EH (cell line): Measurements from ENCODE around the gene RFX2.
"Not testable (repeated sequence)": the region's sequence is repeated elsewhere in the genome, so short reads cannot be mapped to it uniquely, and the experiment has no call there.

Source experiments
- DNase-seq: peaks from one replicate; pipeline ENCODE4 v3.0.0-alpha.2; 2015; ENCODE audit warnings: low read depth

The RFX2 gene

DNA sequence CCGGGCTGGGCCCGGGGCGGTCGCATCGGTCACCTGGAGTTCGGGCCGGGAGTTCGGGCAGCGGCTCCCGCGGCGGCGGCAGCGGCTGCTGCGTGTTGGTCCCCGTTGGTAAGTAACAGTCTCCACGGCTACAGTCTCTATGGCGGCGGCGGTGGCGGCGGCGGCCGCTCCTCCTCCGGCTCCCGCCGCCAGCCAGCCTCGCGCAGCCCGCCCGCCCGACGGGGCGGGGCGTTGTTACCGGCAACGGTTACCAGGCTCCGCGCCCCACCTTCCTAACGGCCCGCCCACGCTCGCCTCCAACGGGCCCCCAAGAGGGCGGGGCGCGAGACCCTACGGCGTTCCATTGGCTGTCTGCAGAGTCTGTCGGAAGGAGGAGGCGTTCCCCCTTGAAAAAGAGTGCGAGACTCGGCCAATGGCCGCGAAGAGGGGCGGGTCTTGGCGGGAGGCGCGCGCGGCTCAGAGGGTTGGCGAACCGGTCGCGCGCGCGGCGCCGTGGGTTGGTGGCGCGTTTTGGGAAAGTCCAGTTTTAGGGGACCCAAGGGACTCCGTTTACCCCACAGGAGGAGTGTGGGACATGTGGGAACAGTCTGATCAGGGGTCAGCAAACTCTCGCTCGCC is at the start of gene RFX2:
Gene RFX2, minus strand, starts transcription at position 141 of the 618 bp plus-strand sequence. CDS start 63,004 bp downstream, outside the sequence.
- DNase-seq = peak; percentile 98

DNA sequence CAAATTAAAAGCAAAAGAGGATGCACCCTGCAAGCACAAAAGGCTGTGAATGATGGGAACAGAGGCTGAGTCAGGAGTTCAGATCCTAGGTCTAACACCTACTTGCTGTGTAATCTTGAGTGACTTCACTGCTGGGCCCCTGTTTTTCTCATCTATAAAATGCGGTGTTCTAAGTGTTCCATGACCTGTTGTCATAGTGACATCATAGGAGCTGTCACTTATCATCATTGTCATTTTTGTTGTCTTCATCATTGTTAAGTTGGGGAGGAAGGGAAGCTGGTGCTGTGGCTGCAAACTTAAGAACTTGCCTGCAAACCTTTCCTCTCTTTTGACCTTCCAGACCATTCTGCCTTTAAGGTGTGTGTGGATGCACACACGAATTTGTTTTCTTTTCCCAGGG is 45.7 kb upstream of the RFX2 start:
- no peak for DNase-seq

DNA sequence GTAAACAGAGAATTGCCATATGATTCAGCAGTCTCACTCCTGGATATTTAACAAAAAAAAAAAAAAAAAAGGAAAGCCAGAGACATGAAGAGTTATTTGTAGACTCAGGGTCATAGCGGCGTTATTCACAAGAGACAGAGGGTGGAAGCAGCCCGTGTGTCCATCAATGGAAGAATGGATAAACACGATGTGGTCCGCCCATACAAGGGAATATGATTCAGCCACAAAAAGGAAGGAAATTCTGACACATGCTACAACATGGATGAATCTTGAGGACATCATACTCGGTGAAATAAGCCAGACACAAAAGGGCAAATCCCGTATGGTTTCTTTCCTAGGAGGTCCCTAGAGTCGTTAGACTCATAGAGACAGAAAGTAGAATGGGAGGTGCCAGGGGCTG is 40.0 kb upstream of the RFX2 start:
- no peak for DNase-seq

DNA sequence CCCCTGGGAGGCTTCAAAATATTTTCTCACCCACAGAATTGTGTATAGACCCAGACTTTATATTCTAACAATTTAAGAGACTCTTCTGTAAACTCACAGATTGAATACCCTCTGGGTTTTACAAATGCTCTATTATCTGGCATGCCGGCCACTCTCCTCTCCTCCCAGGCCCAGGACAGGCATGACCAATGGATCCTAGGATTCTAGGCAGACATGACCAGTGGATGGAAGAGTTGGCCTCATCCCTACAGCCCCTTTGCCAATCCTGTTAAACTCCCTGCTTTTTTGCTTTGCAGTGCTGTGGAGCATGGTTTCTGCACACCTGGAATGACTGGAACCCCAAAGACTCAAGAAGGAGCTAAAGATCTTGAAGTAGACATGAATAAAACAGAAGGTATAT is 30.9 kb upstream of the RFX2 start:
- DNase-seq = no peak

DNA sequence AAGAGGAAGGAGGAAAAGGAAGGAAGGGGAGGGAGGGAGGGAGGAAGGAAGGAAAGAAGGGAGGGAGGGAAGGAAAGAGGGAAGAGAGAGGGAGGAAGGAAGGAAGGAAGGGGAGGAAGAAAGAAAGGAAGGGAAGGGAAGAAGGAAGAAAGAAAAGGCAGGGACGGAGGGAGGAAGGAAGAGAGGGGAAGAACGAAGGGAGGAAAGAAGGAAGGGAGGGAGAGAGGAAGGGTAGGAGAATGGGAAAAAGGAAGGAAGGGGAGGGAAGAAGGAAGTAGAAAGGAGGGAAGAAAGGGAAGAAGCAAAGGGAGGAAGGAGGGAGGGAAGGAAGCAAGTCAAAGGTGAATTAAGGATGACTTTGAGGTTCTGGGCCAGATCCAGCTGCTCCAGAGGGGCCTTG is 28.2 kb upstream of the RFX2 start:
- DNase-seq = no peak

DNA sequence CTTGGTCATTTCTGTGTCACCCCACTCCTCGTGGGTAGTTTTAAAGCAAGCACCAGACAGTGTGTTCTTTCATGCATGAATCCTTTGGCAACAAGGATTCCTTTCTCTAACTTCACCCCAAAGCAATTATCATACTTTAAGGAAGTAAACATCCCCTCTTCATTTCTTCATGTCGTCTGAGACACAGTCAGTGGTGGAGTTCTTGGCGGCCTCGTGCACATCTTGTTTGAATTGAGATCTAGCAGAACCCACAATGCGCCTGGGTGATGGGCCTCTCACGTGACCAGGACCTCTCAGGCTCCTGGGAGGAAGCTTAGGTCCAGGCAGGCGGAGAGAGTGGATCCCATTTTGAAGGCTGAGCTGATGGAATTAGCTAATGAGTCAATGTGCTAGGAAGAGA is 27.8 kb upstream of the RFX2 start:
- DNase-seq = peak; percentile 35

DNA sequence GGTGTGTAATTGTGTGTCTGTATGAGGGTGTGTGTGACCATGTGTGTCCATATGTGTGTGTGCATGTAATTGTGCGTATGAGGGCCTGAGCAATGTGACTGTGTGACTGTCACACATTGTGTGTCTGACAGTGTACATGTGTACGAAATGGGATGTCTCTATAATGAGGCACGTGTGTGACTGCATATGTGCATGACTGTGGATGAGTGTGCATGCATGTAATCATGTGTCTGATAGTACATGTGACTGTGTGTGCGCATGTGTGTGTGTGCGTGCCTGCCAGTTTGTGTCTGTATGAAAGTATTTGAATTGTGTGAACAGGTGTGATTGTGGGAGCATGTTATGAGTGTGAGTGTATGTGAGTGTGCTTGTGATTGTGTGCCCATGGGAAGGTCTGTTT is 22.9 kb upstream of the RFX2 start:
- no peak for DNase-seq

DNA sequence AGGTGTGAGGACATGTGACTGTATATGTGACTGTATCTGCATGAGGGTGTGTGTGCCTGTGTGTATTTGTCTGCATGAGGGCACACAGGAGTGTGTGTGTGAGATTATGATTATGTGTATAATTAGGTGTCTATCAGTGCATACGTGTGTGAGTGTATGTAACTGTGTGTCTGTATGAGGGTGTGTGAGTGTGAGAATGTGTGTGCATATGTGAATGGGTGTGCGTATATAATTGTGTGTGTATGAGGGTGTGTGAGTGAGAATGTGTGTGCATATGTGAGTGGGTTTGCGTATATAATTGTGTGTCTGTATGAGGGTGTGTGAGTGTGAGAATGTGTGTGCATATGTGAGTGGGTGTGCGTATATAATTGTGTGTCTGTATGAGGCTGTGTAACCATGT is 22.2 kb upstream of the RFX2 start:
- no peak for DNase-seq

DNA sequence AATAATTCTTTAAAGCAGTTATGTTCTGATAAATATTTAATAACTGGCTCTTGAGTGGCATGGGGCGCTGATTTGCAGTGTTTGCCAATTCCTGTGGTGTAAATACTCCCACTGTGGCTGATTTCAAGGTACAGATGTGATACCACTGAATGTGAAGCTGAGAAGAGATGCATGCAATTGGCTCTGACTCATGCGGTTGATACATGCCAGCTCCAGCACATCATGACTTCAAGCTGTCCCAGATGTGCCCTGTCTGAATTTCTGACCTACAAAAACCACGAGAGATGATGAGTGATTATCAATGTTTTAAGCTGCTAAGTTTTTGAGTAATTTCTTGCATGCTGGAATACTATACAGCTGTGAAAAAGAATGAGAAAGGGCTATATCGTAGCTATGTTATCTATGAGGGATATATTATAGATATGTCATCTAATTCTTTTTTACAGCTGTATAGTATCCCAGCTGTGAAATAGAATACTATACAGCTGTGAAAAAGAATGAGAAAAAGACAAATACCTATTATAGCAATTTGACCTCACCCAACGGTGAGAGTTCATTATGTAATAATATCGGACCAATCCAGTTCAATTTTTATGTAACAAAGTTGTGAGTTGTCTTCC is 17.5 kb upstream of the RFX2 start:
- DNase-seq = no peak

DNA sequence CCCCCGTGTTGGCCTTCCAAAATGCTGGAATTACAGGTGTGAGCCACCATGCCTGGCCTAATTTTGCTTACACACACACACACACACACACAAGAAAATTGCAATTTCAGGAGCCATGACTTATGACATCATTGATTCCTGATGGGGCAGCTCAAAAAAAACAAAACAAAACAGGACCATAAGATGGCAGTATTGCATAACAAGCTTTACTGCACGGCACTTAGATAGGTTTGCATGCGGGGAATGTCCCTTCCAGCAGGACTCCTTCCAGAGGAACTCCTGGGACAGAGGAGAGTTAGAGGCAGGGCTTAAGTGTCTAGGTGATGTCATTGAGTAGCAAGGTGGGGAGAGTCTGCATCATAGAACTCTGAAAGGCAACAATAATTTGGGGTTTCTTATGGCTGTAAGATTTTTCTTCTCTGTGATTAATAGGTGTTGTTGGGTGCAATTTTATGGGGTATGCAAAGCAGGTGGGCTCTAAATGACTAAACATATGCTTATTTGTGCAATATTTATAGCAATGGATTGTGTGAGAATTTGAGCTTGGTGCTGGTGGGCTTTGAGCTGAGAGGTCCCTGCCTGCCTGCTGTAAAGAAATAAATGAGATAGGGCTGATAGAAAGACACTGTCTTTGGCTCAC is 16.2 kb upstream of the RFX2 start:
- DNase-seq = peak; percentile 73

DNA sequence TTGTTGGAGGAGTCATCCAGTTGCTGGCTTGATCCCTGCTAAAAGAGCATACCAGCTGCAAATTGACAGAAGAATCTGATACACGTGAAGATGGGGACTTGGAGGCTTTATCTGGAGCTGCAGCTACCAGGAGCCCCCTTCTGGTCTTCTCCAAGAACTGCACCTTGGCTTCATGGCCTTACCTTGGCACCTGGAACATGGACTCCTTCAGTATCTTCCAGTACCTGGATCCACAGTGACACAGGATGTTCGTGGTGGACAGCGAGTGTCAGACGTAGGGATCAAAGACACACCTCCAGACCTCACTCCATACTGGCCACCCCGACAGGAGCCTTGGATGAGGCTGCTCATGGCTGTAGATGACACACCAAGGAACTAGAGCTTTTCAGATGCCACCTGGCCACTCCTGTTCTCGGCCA is 15.3 kb upstream of the RFX2 start:
- DNase-seq = peak; percentile 83

DNA sequence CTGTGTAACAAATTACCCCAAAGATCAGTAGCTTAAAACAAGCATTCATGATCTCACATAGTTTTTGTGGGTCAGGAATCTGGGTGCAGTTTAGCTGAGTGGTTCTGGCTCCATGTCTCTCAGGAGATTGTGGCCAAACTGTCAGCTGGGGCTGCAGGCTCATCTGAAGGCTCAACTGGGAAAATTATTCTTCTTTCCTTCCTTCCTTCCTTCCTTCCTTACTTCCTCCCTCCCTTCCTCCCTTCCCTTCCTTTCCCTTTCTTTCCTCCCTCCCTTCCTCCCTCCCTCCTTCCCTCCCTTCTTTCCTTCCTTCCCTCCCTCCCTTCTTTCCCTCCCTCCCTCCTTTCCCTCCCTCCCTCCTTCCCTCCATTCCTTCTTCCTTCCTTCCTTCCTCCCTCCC is 8.7 kb upstream of the RFX2 start:
- no peak for DNase-seq

DNA sequence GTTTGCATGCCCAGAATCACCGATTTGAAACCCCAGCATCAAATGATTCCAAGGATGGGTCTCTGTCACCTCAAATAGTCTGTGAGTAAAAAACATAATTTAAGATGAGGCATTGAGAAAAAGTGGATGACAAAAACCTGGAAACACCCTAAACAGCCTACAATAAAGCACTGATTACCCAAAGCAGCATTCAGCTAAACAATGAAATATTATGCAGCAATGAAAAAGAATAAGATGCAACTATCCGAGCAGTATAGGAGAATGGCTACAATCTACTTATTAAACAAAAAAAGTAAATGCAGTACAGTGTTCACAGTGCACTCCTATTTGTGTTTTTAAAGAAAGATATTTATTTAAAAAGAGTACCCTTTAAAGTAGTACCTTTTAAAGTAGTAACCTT is 7.7 kb upstream of the RFX2 start:
- no peak for DNase-seq

DNA sequence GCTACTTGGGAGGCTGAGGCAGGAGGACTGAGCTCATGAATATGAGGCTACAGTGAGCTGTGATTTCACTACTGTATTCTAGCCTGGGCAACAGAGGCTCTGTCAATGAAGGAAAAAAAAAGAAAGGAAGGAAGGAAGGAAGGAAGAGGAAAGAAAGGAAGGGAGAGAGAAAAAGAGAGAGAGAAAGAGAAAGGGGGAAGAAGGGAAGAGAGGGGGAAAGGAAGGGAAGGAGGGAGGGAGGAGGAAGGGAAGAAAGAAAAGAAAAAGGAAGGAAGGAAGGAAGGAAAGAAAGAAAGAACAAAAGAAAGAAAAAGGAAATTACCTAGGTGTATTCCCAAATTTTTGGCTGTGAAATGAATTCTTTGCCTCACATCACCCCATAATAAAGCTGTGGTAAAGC is 7.2 kb upstream of the RFX2 start:
- DNase-seq = no peak

DNA sequence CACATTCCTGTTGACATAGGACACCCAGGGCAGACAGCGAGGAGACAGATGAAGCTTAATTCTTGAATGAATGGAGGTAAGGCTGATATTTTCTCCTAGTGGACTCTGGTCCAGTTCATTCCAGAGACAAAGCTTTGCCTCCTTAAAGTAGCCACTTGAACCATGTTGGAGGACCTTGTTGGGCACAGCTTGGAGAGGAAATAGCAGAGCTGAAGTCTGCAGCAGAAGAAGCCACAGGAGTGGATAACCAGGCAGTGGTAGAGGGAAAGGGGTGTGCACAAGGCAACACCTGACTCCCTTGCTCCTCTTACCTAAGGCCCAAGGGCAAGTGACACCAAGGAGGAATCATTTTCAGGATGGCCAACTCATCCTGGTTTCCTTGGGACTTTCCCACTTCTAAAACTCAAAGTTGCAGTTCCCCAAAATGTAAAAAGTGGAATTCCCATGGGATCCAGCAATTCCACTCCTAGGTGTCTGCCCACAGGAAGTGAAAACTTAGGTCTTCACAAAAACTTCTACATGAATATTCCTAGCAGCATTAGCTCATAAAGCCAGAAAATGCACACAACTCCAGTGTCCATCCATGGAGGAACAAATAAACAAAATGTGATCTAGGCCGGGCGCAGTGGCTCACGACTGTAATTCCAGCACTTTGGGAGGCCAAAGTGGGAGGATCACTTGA is 6.6 kb upstream of the RFX2 start:
- DNase-seq = no peak

DNA sequence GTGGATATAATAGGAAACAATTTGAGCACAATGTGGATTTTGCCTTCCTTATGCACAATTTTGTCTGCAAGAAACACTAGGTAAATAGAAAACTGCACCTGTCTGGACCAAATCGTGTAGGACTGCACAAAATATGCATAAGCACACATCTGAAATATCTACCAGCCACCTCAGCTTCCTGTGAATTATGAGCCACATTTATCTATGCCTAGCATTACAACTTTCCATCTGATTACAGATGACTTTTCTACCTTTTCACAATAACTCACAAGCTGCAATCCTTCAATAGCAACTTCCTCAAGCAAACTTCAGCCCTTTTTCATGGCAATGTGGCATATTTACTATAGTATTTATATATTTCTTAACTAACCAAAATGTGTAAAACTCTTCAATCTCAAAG is 5.7 kb upstream of the RFX2 start:
- no peak for DNase-seq

DNA sequence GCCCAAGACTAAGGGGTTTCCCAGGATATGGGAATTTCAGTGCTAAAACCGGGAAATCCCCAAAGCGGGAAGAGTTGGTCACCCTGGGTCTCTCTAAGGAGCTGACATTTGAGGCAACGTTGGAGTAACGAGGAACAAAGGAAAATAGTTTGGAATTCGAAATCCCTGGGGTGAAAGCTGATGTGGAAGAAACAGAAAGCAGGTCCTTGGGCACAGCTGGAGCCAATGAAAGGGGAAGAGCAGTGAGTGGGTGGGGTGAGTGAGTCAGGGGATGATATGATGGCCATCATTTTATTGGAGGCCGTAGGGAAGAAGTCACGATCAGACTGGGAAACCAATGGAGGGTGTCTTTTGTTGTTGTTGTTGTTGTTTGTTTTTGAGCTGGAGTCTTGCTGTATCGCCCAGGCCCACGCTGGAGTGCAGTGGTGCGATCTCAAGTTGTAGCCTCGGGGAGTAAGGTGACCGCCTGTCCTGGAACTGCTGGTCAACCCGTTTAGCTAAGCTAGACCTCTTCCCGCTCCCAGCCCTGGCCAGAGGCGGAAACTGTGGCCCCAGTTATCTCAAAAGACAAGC is 3.4 kb upstream of the RFX2 start:
- DNase-seq = no peak

DNA sequence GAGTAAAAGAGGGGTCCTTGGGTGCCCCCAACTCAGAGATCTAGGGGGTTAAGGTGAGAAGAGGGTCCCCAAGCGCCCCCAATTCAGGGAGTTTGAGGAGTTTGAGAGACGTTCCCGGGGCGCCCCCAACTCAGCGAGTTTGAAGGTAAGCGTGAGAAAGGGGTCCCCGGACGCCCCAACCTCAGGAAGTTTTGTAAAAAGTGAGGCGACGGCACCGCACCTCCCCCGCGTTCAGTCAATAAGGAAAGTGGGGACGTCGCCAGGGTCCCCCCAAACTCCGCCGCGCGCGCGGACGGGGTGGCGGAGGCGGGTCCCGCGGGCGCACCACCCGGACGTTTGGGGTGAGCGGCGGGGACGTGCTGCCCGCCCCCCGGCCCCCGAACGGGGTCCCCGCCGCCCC is 353 bp downstream of the RFX2 start:
- no peak for DNase-seq

DNA sequence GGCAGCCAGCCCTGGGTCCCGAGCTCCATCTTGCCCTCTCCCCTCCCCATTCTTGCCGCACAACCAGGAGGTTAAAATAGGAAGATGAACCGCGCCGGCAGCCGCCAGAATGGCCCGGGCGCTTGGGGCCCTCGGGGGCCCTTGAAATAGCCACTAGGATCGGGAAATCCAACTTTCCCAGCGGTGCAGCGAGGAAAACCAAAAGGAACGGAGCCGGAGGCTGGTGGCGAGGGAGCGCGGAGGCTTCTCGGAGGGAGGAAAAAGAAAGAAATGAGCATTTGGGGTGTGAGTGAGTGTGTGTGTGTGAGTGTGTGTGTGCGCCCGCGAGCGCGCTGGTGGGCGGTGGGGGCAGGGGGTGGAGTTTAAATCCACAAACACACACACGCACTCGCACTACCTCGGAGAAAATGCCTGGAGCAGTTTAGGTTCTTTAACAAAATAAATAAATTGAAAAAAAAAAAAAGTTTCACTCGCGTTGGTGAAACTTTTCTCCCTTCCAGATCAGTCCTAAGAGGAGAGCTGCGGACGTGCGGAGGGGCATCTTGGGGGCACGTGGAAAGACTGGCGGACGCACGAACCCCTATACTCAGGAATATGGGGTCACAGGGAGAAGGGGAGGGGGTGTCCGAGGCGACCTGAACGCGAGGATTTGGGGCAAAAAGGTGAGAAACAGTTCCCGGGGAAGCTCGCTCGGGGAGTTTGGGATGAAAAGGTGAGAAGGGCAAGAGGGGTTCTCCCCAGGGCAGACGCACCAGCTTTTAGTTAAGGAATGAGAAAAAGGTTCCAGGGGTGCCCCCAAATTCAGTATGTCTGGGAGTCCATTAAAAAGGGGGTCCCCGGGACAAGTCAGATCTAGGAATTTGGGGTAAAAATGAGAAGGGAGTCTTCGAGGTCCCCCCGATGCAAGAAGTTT is 1.3 kb downstream of the RFX2 start:
- DNase-seq = peak; percentile 66

DNA sequence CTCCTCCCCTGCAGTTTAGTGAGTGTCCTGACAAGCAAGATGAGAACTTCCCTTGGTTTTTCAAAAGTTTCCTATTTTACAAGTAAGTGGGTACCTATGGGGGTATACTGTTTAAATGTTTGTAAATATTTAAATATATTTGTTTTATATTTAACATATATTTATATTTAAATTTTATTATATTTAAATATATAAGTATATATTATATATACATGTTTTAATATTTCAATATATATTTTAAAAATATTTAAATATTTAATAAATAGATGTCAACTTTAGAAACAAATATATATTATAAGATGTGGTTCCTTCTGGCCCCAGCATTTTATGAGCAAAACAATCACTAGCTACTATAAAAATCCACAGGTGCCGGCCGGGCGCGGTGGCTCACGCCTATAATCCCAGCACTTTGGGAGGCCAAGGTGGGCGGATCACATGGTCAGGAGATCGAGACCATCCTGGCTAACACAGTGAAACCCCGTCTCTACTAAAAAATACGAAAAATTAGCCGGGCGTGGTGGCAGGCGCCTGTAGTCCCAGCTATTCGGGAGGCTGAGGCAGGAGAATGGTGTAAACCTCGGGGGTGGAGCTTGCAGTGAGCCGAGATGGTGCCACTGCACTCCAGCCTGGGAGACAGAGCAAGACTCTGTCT is 3.5 kb downstream of the RFX2 start:
- DNase-seq = not testable (repeated sequence)

DNA sequence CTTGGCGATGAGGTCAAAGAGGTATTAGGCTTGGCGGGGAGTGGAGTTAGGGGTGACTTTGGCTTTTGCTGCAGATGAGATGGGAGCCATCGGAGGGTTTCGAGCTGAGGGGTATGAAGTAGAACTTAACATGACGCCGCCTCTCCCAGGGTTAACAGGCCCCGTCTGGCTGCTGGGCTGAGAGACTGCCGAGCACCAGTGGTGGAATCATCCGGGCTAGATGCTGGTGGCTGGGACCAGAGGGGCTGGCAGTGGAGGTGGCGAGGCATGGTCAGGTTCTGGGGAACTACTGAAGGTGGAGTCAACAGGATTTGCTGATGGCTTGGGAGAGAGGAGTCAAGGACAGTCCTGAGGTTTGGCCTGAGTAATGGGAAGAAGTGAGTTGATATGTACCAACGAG is 4.9 kb downstream of the RFX2 start:
- no peak for DNase-seq
